HCT116 (cell line): ENCODE data around the gene CDK14.

Source experiments
- ELF1 ChIP-seq: IDR thresholded peaks from 2 replicates; pipeline ENCODE4 v1.6.1; 2012; ENCODE audit warnings: low read depth, borderline replicate concordance
- EZH2 ChIP-seq: fragments of 200-600 bp; sonication (generic); IDR thresholded peaks from 2 replicates; pipeline ENCODE4 v1.6.1; 2017; ENCODE audit warnings: antibody characterized with exemption, mixed run types
- JUND ChIP-seq: IDR thresholded peaks from 2 replicates; pipeline ENCODE4 v1.6.1; 2012
- POLR2A ChIP-seq: IDR thresholded peaks from 2 replicates; pipeline ENCODE4 v1.7.0; 2011; ENCODE audit warnings: borderline replicate concordance; ENCODE audit not compliant: insufficient read depth, insufficient read length; ENCODE audit errors: extremely low read depth
- POLR2AphosphoS5 ChIP-seq: IDR thresholded peaks from 2 replicates; pipeline ENCODE4 v1.6.1; 2011; ENCODE audit warnings: mild to moderate bottlenecking, low read depth, low read length, moderate library complexity
- SIN3A ChIP-seq: IDR thresholded peaks from 2 replicates; pipeline ENCODE4 v1.6.1; 2012; ENCODE audit warnings: low read depth
- SP1 ChIP-seq: IDR thresholded peaks from 2 replicates; pipeline ENCODE4 v1.6.1; 2012; ENCODE audit warnings: low read depth
- TCF7L2 ChIP-seq: IDR thresholded peaks from 2 replicates; pipeline ENCODE4 v1.7.0; 2011; ENCODE audit warnings: borderline replicate concordance, inconsistent platforms; ENCODE audit not compliant: insufficient read depth, insufficient read length; ENCODE audit errors: extremely low read depth
- YY1 ChIP-seq: IDR thresholded peaks from 2 replicates; pipeline ENCODE4 v1.6.1; 2011; ENCODE audit warnings: low read length, low read depth, moderate library complexity, mild to moderate bottlenecking; ENCODE audit not compliant: insufficient replicate concordance; ENCODE audit errors: extremely low read depth
- TF ChIP-seq, protein P1 (sequence below), 3 experiments: fragments of 200-600 bp in 1 of 3; sonication (generic) in 1 of 3; IDR thresholded peaks in 2 of 3; conservative IDR thresholded peaks in 1 of 3; 2 replicates each; pipeline ENCODE4 v1.5.1; 2012 to 2017; ENCODE audit warnings: low read depth in 2 of 3, low read length in 2 of 3, antibody characterized with exemption in 1 of 3, borderline replicate concordance in 1 of 3, control low read depth in 1 of 3, mild to moderate bottlenecking in 1 of 3, mixed read lengths in 1 of 3, mixed run types in 1 of 3, moderate library complexity in 1 of 3; ENCODE audit not compliant: insufficient read depth in 1 of 3
- TF ChIP-seq, protein P2 (sequence below): IDR thresholded peaks from 2 replicates; pipeline ENCODE4 v1.6.1; 2012; ENCODE audit warnings: low read depth

DNA sequence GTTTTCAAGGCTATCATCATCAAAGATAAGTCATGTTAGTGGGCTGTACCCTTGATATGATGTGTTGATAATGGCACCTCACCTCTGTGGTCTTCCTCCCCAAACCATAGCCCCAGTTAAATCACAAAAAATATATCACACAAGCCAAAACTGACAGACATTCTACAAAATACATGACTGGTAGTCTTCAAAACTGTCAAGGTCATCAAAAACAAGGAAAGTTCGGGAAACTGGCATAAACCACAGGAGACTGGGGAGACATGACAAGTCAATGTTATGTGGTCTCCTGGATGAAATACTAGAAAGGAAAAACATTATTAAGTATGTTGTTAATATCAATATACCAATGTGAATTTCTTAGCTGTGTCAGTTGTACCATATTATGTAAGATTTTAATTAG is 388.6 kb downstream of the CDK14 start:
- no peak for TF ChIP-seq ELF1
- TF ChIP-seq POLR2AphosphoS5, result no peak
- TF ChIP-seq, protein P1, sequence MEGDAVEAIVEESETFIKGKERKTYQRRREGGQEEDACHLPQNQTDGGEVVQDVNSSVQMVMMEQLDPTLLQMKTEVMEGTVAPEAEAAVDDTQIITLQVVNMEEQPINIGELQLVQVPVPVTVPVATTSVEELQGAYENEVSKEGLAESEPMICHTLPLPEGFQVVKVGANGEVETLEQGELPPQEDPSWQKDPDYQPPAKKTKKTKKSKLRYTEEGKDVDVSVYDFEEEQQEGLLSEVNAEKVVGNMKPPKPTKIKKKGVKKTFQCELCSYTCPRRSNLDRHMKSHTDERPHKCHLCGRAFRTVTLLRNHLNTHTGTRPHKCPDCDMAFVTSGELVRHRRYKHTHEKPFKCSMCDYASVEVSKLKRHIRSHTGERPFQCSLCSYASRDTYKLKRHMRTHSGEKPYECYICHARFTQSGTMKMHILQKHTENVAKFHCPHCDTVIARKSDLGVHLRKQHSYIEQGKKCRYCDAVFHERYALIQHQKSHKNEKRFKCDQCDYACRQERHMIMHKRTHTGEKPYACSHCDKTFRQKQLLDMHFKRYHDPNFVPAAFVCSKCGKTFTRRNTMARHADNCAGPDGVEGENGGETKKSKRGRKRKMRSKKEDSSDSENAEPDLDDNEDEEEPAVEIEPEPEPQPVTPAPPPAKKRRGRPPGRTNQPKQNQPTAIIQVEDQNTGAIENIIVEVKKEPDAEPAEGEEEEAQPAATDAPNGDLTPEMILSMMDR (IDR thresholded peaks at IDR 0.05 in 2 of 3, conservative IDR thresholded peaks at IDR 0.05 in 1 of 3; ENCODE audit: borderline replicate concordance in 1 of 3, insufficient read depth in 1 of 3, low read depth in 2 of 3, low read length in 2 of 3), result no peak
- no peak for TF ChIP-seq YY1
- no peak for TF ChIP-seq EZH2
- no peak for TF ChIP-seq SIN3A
- no peak for TF ChIP-seq SP1
- no peak for TF ChIP-seq POLR2A
- TF ChIP-seq, protein P2, sequence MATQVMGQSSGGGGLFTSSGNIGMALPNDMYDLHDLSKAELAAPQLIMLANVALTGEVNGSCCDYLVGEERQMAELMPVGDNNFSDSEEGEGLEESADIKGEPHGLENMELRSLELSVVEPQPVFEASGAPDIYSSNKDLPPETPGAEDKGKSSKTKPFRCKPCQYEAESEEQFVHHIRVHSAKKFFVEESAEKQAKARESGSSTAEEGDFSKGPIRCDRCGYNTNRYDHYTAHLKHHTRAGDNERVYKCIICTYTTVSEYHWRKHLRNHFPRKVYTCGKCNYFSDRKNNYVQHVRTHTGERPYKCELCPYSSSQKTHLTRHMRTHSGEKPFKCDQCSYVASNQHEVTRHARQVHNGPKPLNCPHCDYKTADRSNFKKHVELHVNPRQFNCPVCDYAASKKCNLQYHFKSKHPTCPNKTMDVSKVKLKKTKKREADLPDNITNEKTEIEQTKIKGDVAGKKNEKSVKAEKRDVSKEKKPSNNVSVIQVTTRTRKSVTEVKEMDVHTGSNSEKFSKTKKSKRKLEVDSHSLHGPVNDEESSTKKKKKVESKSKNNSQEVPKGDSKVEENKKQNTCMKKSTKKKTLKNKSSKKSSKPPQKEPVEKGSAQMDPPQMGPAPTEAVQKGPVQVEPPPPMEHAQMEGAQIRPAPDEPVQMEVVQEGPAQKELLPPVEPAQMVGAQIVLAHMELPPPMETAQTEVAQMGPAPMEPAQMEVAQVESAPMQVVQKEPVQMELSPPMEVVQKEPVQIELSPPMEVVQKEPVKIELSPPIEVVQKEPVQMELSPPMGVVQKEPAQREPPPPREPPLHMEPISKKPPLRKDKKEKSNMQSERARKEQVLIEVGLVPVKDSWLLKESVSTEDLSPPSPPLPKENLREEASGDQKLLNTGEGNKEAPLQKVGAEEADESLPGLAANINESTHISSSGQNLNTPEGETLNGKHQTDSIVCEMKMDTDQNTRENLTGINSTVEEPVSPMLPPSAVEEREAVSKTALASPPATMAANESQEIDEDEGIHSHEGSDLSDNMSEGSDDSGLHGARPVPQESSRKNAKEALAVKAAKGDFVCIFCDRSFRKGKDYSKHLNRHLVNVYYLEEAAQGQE, result no peak
- TF ChIP-seq TCF7L2, result no peak
- no peak for TF ChIP-seq JUND
